Effector memory CD4-positive, alpha-beta T cell (primary cell): ENCODE data around the gene EVPL.

Experiments
- DNase-seq, 3 donors: peaks; one replicate each; pipeline ENCODE4 v3.0.0-alpha.2; 2020
- H3K27ac ChIP-seq: 2 replicates; pipeline ENCODE4 v1.7.0; 2013; ENCODE audit warnings: mild to moderate bottlenecking, low read length, moderate library complexity; ENCODE audit not compliant: insufficient read depth, poor library complexity, severe bottlenecking
- H3K27me3 ChIP-seq: replicated peaks from 2 replicates; pipeline ENCODE4 v1.7.0; 2013; ENCODE audit warnings: mild to moderate bottlenecking, low read length; ENCODE audit not compliant: insufficient read depth, control insufficient read depth, poor library complexity, severe bottlenecking
- H3K36me3 ChIP-seq: 2 replicates; pipeline ENCODE4 v1.7.0; 2013; ENCODE audit warnings: mild to moderate bottlenecking, low read length, moderate library complexity; ENCODE audit not compliant: control insufficient read depth, insufficient read depth
- H3K4me1 ChIP-seq: 2 replicates; pipeline ENCODE4 v1.7.0; 2013; ENCODE audit warnings: low read length, mild to moderate bottlenecking; ENCODE audit not compliant: control insufficient read depth, insufficient read depth, poor library complexity, severe bottlenecking
- H3K4me3 ChIP-seq: 2 replicates; pipeline ENCODE4 v1.7.0; 2013; ENCODE audit warnings: low read length, low read depth, mild to moderate bottlenecking; ENCODE audit not compliant: insufficient read depth, poor library complexity, severe bottlenecking
- H3K9me3 ChIP-seq: 2 replicates; pipeline ENCODE4 v1.7.0; 2013; ENCODE audit warnings: mild to moderate bottlenecking, low read length, moderate library complexity; ENCODE audit not compliant: control insufficient read depth
- total RNA-seq, 3 donors: gene quantifications; one replicate each; lab custom pipeline; 2026; lab: John Stamatoyannopoulos, UW

EVPL gene
- total RNA-seq = 0 to 1.7 (median 0.44) reads per million in 3 donors

- Histone ChIP-seq H3K4me3 (no peak within 1 kb of the TSS), H3K36me3 (no peaks in the 10 kb centered on the region), H3K27ac (no peak within 1 kb of the TSS), H3K9me3 (no peaks in the 10 kb centered on the region), H3K4me1 (peaks cover 10% of the 10 kb centered on the region), H3K27me3 (no peaks in the 10 kb centered on the region)
- DNase-seq = no peak
Observed at GRCh38 chr17:76027159-76027839, at the start of gene EVPL. Gene EVPL (minus strand): TSS chr17:76027306. CDS start chr17:76027198, 108 bp downstream.

GRCh38 chr17:76076146-76076764 lies 49.1 kb upstream of the EVPL start:
- Histone ChIP-seq H3K9me3 (no peaks in the 10 kb centered on the region), H3K36me3 (no peaks in the 10 kb centered on the region), H3K4me3 (peak overlapping the region; percentile 46), H3K27ac (no peak overlapping the region), H3K27me3 (peaks cover 31% of the 10 kb centered on the region), H3K4me1 (peaks cover 53% of the 10 kb centered on the region)
- no peak for DNase-seq

- H3K4me1 ChIP-seq = peaks cover 60% of the 10 kb centered on the region
- no peaks in the 10 kb centered on the region for H3K9me3 ChIP-seq
- H3K4me3 ChIP-seq = peak overlapping the region; percentile 46
- H3K27ac ChIP-seq = no peak overlapping the region
- H3K27me3 ChIP-seq = peaks cover 31% of the 10 kb centered on the region
- no peaks in the 10 kb centered on the region for H3K36me3 ChIP-seq
- no peak for DNase-seq
Observed at GRCh38 chr17:76075364-76076145, 48.4 kb upstream of the EVPL start.

- Histone ChIP-seq H3K36me3 (no peaks in the 10 kb centered on the region), H3K9me3 (no peaks in the 10 kb centered on the region), H3K27me3 (peaks cover 31% of the 10 kb centered on the region), H3K4me1 (peaks cover 58% of the 10 kb centered on the region), H3K4me3 (peak within 1 kb of the TSS; percentile 6), H3K27ac (no peak within 1 kb of the TSS)
- no peak for DNase-seq
Observed at GRCh38 chr17:76074390-76075363, 47.6 kb upstream of the EVPL start, which contains the start of gene GALR2. Gene GALR2 (plus strand): TSS chr17:76074781. CDS start chr17:76074884, 103 bp downstream.

- Histone ChIP-seq H3K9me3 (no peaks in the 10 kb centered on the region), H3K4me1 (peaks cover 49% of the 10 kb centered on the region), H3K4me3 (peak within 1 kb of the TSS; percentile 80), H3K27ac (peak within 1 kb of the TSS; percentile 76), H3K36me3 (peaks cover 14% of the 10 kb centered on the region), H3K27me3 (peaks cover 31% of the 10 kb centered on the region)
- peak; percentile 67 to 77 (median 71) for DNase-seq
Observed at GRCh38 chr17:76072148-76072858, 45.2 kb upstream of the EVPL start, which contains the start of gene SRP68. Gene SRP68 (minus strand): TSS chr17:76072517. CDS start chr17:76072491, 26 bp downstream.

- Histone ChIP-seq H3K27ac (peak overlapping the region; percentile 76), H3K4me3 (peak overlapping the region; percentile 80), H3K36me3 (peaks cover 19% of the 10 kb centered on the region), H3K4me1 (peaks cover 43% of the 10 kb centered on the region), H3K27me3 (peaks cover 31% of the 10 kb centered on the region), H3K9me3 (no peaks in the 10 kb centered on the region)
- no peak for DNase-seq
Observed at GRCh38 chr17:76071531-76072147, 44.5 kb upstream of the EVPL start.

- Histone ChIP-seq H3K9me3 (no peaks in the 10 kb centered on the region), H3K4me1 (peaks cover 6% of the 10 kb centered on the region), H3K4me3 (no peak overlapping the region), H3K27ac (no peak overlapping the region), H3K27me3 (no peaks in the 10 kb centered on the region), H3K36me3 (peaks cover 49% of the 10 kb centered on the region)
- DNase-seq = no peak
Observed at GRCh38 chr17:76065775-76066174, 38.7 kb upstream of the EVPL start.

GRCh38 chr17:76063875-76064546 lies 36.9 kb upstream of the EVPL start:
- Histone ChIP-seq H3K9me3 (no peaks in the 10 kb centered on the region), H3K4me3 (peak overlapping the region; percentile 0), H3K27me3 (no peaks in the 10 kb centered on the region), H3K4me1 (no peaks in the 10 kb centered on the region), H3K27ac (peak overlapping the region; percentile 66), H3K36me3 (peaks cover 63% of the 10 kb centered on the region)
- peak in 2 of 3 donors; percentile 8 for DNase-seq
